ENCODE results near the gene TSPAN15. TPM values are rescaled to one million over a fixed set of nuclear protein-coding genes. Genes with fewer than 3 reads are reported as not detected.
"Not testable (repeated sequence)": the region's sequence is repeated elsewhere in the genome, so short reads cannot be mapped to it uniquely, and the experiment has no call there.

TSPAN15 gene
- total RNA-seq, 1 donor from 2014 or later: 23.4 TPM

GRCh38 chr10:69503001-69503895 lies 52.0 kb downstream of the TSPAN15 start:
- no peak for DNase-seq

- no peak for DNase-seq
These were observed 52.6 kb downstream of the TSPAN15 start for GRCh38 chr10:69503896-69504265.

- no peak for DNase-seq
These were observed 53.4 kb downstream of the TSPAN15 start for GRCh38 chr10:69504576-69505250.

GRCh38 chr10:69505636-69506318 lies 54.5 kb downstream of the TSPAN15 start:
- no peak for DNase-seq

- DNase-seq: no peak
These were observed 55.2 kb downstream of the TSPAN15 start for GRCh38 chr10:69506487-69506833.

GRCh38 chr10:69506834-69507713 lies 55.8 kb downstream of the TSPAN15 start:
- DNase-seq: no peak

GRCh38 chr10:69508738-69509340 lies 57.6 kb downstream of the TSPAN15 start:
- DNase-seq: no peak

- no peak for DNase-seq
These were observed 61.6 kb downstream of the TSPAN15 start for GRCh38 chr10:69512901-69513300.

GRCh38 chr10:69513617-69514016 lies 62.4 kb downstream of the TSPAN15 start:
- no peak for DNase-seq

- peak; percentile 57 for DNase-seq
These were observed 64.5 kb downstream of the TSPAN15 start for GRCh38 chr10:69515699-69516259.

GRCh38 chr10:69516316-69516715 lies 65.1 kb downstream of the TSPAN15 start:
- no peak for DNase-seq

- no peak for DNase-seq
These were observed 65.5 kb downstream of the TSPAN15 start for GRCh38 chr10:69516796-69517195.

GRCh38 chr10:69517271-69517848 lies 66.1 kb downstream of the TSPAN15 start:
- no peak for DNase-seq

GRCh38 chr10:69527961-69528360 lies 76.7 kb downstream of the TSPAN15 start:
- DNase-seq: no peak

GRCh38 chr10:69533658-69534057 lies 82.4 kb downstream of the TSPAN15 start:
- DNase-seq: no peak

GRCh38 chr10:69536521-69536920 lies 85.3 kb downstream of the TSPAN15 start:
- not testable (repeated sequence) for DNase-seq

- DNase-seq: no peak
These were observed 86.2 kb downstream of the TSPAN15 start for GRCh38 chr10:69537449-69537848.

- DNase-seq: no peak
These were observed 87.2 kb downstream of the TSPAN15 start for GRCh38 chr10:69538461-69538860.

- no peak for DNase-seq
These were observed 90.2 kb downstream of the TSPAN15 start for GRCh38 chr10:69541463-69541862.

GRCh38 chr10:69549959-69550358 lies 98.7 kb downstream of the TSPAN15 start:
- DNase-seq: no peak

GRCh38 chr10:69552268-69552667 lies 101.0 kb downstream of the TSPAN15 start:
- DNase-seq: no peak
